ENCODE results near the gene PRELID1. TPM values are rescaled to one million over a fixed set of nuclear protein-coding genes. Genes with fewer than 3 reads are reported as not detected.

Gene PRELID1
- total and polyA plus RNA-seq, 2 donors (not counting 3 experiments of a cell fraction or from before 2014, with no cell fraction given) = 201 to 293 TPM

DNA sequence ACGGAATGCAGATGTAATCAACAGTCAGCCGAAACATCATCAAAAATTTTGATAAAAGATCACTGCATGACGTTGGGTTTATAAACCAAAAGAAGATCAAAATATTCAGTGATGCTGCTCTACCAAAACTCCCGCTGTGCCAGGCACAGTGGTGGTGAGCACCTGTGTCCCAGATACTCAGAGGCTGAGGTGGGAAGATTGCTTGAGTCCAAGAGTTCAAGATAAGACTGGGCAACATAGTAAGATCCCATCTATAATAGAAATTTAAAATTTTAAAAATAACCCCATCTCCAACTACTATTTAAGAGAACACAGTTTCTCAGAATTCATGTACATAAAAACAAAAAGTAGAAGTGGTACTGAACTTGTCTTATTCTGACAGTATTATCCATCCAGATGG is 44.1 kb downstream of the PRELID1 start:
- Histone ChIP-seq H3K9me1 (replicated peaks; ENCODE audit: control insufficient read depth, extremely low read depth, insufficient read depth, low read length) (no peaks in the 10 kb centered on the region), H3K4me1 (ENCODE audit: control insufficient read depth, extremely low read depth, insufficient read depth, low read length) (peaks cover 21% of the 10 kb centered on the region), H3K36me3 (ENCODE audit: control insufficient read depth in 2 of 2, extremely low read depth in 1 of 2, insufficient read depth in 2 of 2, low read length in 2 of 2) (peaks cover 2 to 6% of the 10 kb centered on the region in 2 experiments), H3K27me3 (ENCODE audit: control insufficient read depth in 2 of 2, insufficient read depth in 2 of 2, low read length in 2 of 2) (no peaks in the 10 kb centered on the region), H3K9me3 (replicated peaks; ENCODE audit: control insufficient read depth, insufficient read depth, low read length) (no peaks in the 10 kb centered on the region), H3K4me3 (replicated peaks in 1 of 3; ENCODE audit: insufficient read depth in 1 of 3, low read depth in 1 of 3, low read length in 3 of 3) (no peak overlapping the region), H3K79me2 (ENCODE audit: control insufficient read depth, insufficient read depth, low read length) (peaks cover 65% of the 10 kb centered on the region), H3K4me2 (ENCODE audit: insufficient read depth, low read length) (no peak overlapping the region), H3K9ac (replicated peaks; ENCODE audit: extremely low read depth, insufficient read depth, low read length) (no peak overlapping the region), H3K27ac (ENCODE audit: insufficient read depth, low read depth, low read length) (no peak overlapping the region), H4K20me1 (replicated peaks; ENCODE audit: control insufficient read depth, extremely low read depth, insufficient read depth, low read length) (no peaks in the 10 kb centered on the region), H2AFZ (ENCODE audit: low read depth, low read length) (no peak overlapping the region)
- FAIRE-seq = peak; percentile 40
- DNase-seq (ENCODE audit: low read depth, low spot score) = no peak
- dilution Hi-C loops (cut with MboI; ENCODE audit: extremely low pct_ligation_motif_present, low sequenced_read_pairs) = no loop called here
- CTCF ChIA-PET = no interaction called here
- no peak for TF ChIP-seq JUN (IDR thresholded peaks at IDR 0.05; ENCODE audit: borderline replicate concordance, insufficient read depth, insufficient read length, low read depth)
- POLR2A ChIA-PET = no interaction called here
- no TSS peak for BruUV-seq (replicated peaks)
- intact Hi-C loops (cut with micrococcal nuclease) = no loop called here

DNA sequence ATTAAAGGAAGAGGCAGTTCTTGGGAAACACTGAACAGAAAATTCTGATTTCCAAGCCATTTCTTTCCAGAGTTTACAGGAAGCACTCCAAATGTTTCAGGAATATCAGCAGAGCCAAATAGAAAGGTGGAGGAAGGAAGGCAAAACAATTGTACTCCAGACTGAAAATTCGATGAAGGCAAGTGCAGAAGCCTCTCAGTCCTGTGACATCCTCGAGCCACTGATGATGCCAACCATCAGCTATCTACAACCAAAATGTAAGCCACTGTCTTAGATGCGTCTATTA is 45.7 kb downstream of the PRELID1 start:
- Histone ChIP-seq H3K4me1 (ENCODE audit: control insufficient read depth, extremely low read depth, insufficient read depth, low read length) (peaks cover 21% of the 10 kb centered on the region), H3K4me3 (replicated peaks in 1 of 3; ENCODE audit: insufficient read depth in 1 of 3, low read depth in 1 of 3, low read length in 3 of 3) (no peak overlapping the region), H3K4me2 (ENCODE audit: insufficient read depth, low read length) (no peak overlapping the region), H3K9ac (replicated peaks; ENCODE audit: extremely low read depth, insufficient read depth, low read length) (no peak overlapping the region), H3K79me2 (ENCODE audit: control insufficient read depth, insufficient read depth, low read length) (peaks cover 55% of the 10 kb centered on the region), H3K27me3 (ENCODE audit: control insufficient read depth in 2 of 2, insufficient read depth in 2 of 2, low read length in 2 of 2) (no peaks in the 10 kb centered on the region), H3K36me3 (ENCODE audit: control insufficient read depth in 2 of 2, extremely low read depth in 1 of 2, insufficient read depth in 2 of 2, low read length in 2 of 2) (peaks cover 2 to 4% of the 10 kb centered on the region in 2 experiments), H4K20me1 (replicated peaks; ENCODE audit: control insufficient read depth, extremely low read depth, insufficient read depth, low read length) (no peaks in the 10 kb centered on the region), H3K27ac (ENCODE audit: insufficient read depth, low read depth, low read length) (no peak overlapping the region), H3K9me3 (replicated peaks; ENCODE audit: control insufficient read depth, insufficient read depth, low read length) (no peaks in the 10 kb centered on the region), H2AFZ (ENCODE audit: low read depth, low read length) (no peak overlapping the region), H3K9me1 (replicated peaks; ENCODE audit: control insufficient read depth, extremely low read depth, insufficient read depth, low read length) (no peaks in the 10 kb centered on the region)
- ChIA-PET POLR2A (no interaction called here), CTCF (interaction anchor here (0.6 to 1.0 kb wide), 3 partner anchors 33 to 237 kb away, joined by 3 to 4 read pairs (median 3); no protein-coding TSS in a partner anchor)
- intact Hi-C loops (cut with micrococcal nuclease) = no loop called here
- DNase-seq (ENCODE audit: low read depth, low spot score) = no peak
- no TSS peak for BruUV-seq (replicated peaks)
- TF ChIP-seq JUN (IDR thresholded peaks at IDR 0.05; ENCODE audit: borderline replicate concordance, insufficient read depth, insufficient read length, low read depth) = no peak
- TF ChIP-seq, protein P1, sequence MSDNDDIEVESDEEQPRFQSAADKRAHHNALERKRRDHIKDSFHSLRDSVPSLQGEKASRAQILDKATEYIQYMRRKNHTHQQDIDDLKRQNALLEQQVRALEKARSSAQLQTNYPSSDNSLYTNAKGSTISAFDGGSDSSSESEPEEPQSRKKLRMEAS (IDR thresholded peaks at IDR 0.05; ENCODE audit: insufficient read depth, insufficient read length) = no peak
- no peak for TF ChIP-seq FOS (IDR thresholded peaks at IDR 0.05; ENCODE audit: borderline replicate concordance, insufficient read depth, low read length)
- no peak for TF ChIP-seq GATA2 (IDR thresholded peaks at IDR 0.05; ENCODE audit: insufficient read depth, insufficient read length, low read depth, low read length)
- TF ChIP-seq MYC (IDR thresholded peaks at IDR 0.05; ENCODE audit: low read depth, low read length) = no peak
- TF ChIP-seq POLR2A (IDR thresholded peaks at IDR 0.05; ENCODE audit: low read depth, low read length) = no peak
- no peak for TF ChIP-seq POLR2AphosphoS5 (IDR thresholded peaks at IDR 0.05; ENCODE audit: insufficient read depth, low read depth, low read length)
- TF ChIP-seq, protein P2, sequence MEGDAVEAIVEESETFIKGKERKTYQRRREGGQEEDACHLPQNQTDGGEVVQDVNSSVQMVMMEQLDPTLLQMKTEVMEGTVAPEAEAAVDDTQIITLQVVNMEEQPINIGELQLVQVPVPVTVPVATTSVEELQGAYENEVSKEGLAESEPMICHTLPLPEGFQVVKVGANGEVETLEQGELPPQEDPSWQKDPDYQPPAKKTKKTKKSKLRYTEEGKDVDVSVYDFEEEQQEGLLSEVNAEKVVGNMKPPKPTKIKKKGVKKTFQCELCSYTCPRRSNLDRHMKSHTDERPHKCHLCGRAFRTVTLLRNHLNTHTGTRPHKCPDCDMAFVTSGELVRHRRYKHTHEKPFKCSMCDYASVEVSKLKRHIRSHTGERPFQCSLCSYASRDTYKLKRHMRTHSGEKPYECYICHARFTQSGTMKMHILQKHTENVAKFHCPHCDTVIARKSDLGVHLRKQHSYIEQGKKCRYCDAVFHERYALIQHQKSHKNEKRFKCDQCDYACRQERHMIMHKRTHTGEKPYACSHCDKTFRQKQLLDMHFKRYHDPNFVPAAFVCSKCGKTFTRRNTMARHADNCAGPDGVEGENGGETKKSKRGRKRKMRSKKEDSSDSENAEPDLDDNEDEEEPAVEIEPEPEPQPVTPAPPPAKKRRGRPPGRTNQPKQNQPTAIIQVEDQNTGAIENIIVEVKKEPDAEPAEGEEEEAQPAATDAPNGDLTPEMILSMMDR (IDR thresholded peaks at IDR 0.05; ENCODE audit: extremely low read depth in 1 of 2, insufficient read depth in 1 of 2, low read depth in 1 of 2, low read length in 2 of 2) = no peak
- TF ChIP-seq EZH2 (IDR thresholded peaks at IDR 0.05; ENCODE audit: borderline replicate concordance, low read depth, low read length, severe bottlenecking) = no peak
- dilution Hi-C loops (cut with MboI; ENCODE audit: extremely low pct_ligation_motif_present, low sequenced_read_pairs) = no loop called here
- FAIRE-seq = no peak
